Endothelial cell of umbilical vein (primary cell): ENCODE results near the gene ALDH2. TPM values are rescaled to one million over a fixed set of nuclear protein-coding genes. Genes with fewer than 3 reads are reported as not detected.

Experiments used
- BruUV-seq: library from RNA; stranded (reverse); fragments of 400-500 nt; replicated peaks from 2 replicates; lab custom pipeline; 2021; lab: Mats Ljungman, UMichigan
- CTCF ChIA-PET: fragments of 300-600, 350-600 bp; sonication (Branson Sonifier 250); formaldehyde crosslinking; loops from one replicate; lab custom pipeline; 2021; ENCODE audit warnings: antibody characterized with exemption, inconsistent platforms; lab: Charles Lee
- POLR2A ChIA-PET: fragments of 300-600, 350-600 bp; sonication (Branson Sonifier 250); formaldehyde crosslinking; loops from one replicate; lab custom pipeline; 2021; ENCODE audit warnings: antibody characterized with exemption, inconsistent platforms; lab: Charles Lee
- DNase-seq: peaks from one replicate; pipeline ENCODE4 v3.0.0-alpha.2; 2011; ENCODE audit warnings: low read depth, low spot score
- FAIRE-seq: peaks from 2 replicates; lab custom pipeline; 2011; peaks lifted over from hg19 to GRCh38; lab: Jason Lieb, UNC
- H2AFZ ChIP-seq: 2 replicates; pipeline ENCODE4 v1.6.0; 2012; ENCODE audit warnings: low read depth, low read length, control low read depth, inconsistent platforms
- H3K27ac ChIP-seq: 2 replicates; pipeline ENCODE4 v1.5.1; 2011; ENCODE audit warnings: low read depth, mild to moderate bottlenecking, control low read depth, low read length, moderate library complexity; ENCODE audit not compliant: insufficient read depth
- H3K27me3 ChIP-seq, 2 experiments: 2 replicates each; pipeline versions ENCODE4 v1.6.0 to v1.6.1; 2011; ENCODE audit warnings: low read length in 2 of 2, mixed read lengths in 1 of 2; ENCODE audit not compliant: control insufficient read depth in 2 of 2, insufficient read depth in 2 of 2
- H3K36me3 ChIP-seq, 2 experiments: 2 replicates in 1 of 2; 3 replicates in 1 of 2; pipeline ENCODE4 v1.5.1; 2011; ENCODE audit warnings: low read length in 2 of 2, mild to moderate bottlenecking in 1 of 2, moderate library complexity in 1 of 2; ENCODE audit not compliant: control insufficient read depth in 2 of 2, insufficient read depth in 2 of 2; ENCODE audit errors: extremely low read depth in 1 of 2
- H3K4me1 ChIP-seq: 3 replicates; pipeline ENCODE4 v1.5.1; 2011; ENCODE audit warnings: mild to moderate bottlenecking, low read length; ENCODE audit not compliant: control insufficient read depth, insufficient read depth; ENCODE audit errors: extremely low read depth
- H3K4me2 ChIP-seq: 2 replicates; pipeline ENCODE4 v1.6.1; 2011; ENCODE audit warnings: low read length, control low read depth, mixed read lengths; ENCODE audit not compliant: insufficient read depth
- H3K4me3 ChIP-seq, 3 experiments: fragments of 200-600 bp in 1 of 3; sonication (generic), shearing (Covaris generic) in 1 of 3; replicated peaks in 1 of 3; 2 replicates each; pipeline ENCODE4 v1.5.1; 2011 to 2016; ENCODE audit warnings: control low read depth in 3 of 3, low read length in 3 of 3, mild to moderate bottlenecking in 2 of 3, inconsistent platforms in 1 of 3, low read depth in 1 of 3, moderate library complexity in 1 of 3; ENCODE audit not compliant: insufficient read depth in 1 of 3
- H3K79me2 ChIP-seq: 2 replicates; pipeline ENCODE4 v1.6.0; 2012; ENCODE audit warnings: low read length, inconsistent platforms; ENCODE audit not compliant: control insufficient read depth, insufficient read depth
- H3K9ac ChIP-seq: replicated peaks from 2 replicates; pipeline ENCODE3; 2011; ENCODE audit warnings: low read length, control low read depth; ENCODE audit not compliant: insufficient read depth; ENCODE audit errors: extremely low read depth
- H3K9me1 ChIP-seq: replicated peaks from 3 replicates; pipeline ENCODE4 v1.6.0; 2011; ENCODE audit warnings: mild to moderate bottlenecking, low read length; ENCODE audit not compliant: control insufficient read depth, insufficient read depth; ENCODE audit errors: extremely low read depth
- H3K9me3 ChIP-seq: replicated peaks from 2 replicates; pipeline ENCODE4 v1.5.1; 2012; ENCODE audit warnings: low read length, inconsistent platforms; ENCODE audit not compliant: control insufficient read depth, insufficient read depth
- H4K20me1 ChIP-seq: replicated peaks from 2 replicates; pipeline ENCODE3; 2011; ENCODE audit warnings: mild to moderate bottlenecking, low read length; ENCODE audit not compliant: control insufficient read depth, insufficient read depth; ENCODE audit errors: extremely low read depth
- EZH2 ChIP-seq: IDR thresholded peaks from 2 replicates; pipeline ENCODE4 v1.6.1; 2012; ENCODE audit warnings: borderline replicate concordance, low read depth, mild to moderate bottlenecking, moderate library complexity, low read length, inconsistent platforms; ENCODE audit not compliant: severe bottlenecking
- FOS ChIP-seq: IDR thresholded peaks from 2 replicates; pipeline ENCODE4 v1.6.1; 2011; ENCODE audit warnings: mild to moderate bottlenecking, low read length, moderate library complexity, borderline replicate concordance; ENCODE audit not compliant: insufficient read depth
- GATA2 ChIP-seq: IDR thresholded peaks from 2 replicates; pipeline ENCODE4 v1.7.0; 2011; ENCODE audit warnings: low read depth, mild to moderate bottlenecking, moderate library complexity, mixed read lengths, low read length; ENCODE audit not compliant: insufficient read length, insufficient read depth
- JUN ChIP-seq: IDR thresholded peaks from 2 replicates; pipeline ENCODE4 v1.6.1; 2011; ENCODE audit warnings: borderline replicate concordance, low read depth; ENCODE audit not compliant: insufficient read length, insufficient read depth
- MAX ChIP-seq: IDR thresholded peaks from 2 replicates; pipeline ENCODE4 v1.6.1; 2011; ENCODE audit not compliant: insufficient read depth, insufficient read length
- MYC ChIP-seq: IDR thresholded peaks from one replicate; pipeline ENCODE4 v1.6.1; 2011; ENCODE audit warnings: mild to moderate bottlenecking, low read depth, low read length
- POLR2A ChIP-seq: IDR thresholded peaks from 2 replicates; pipeline ENCODE4 v1.6.1; 2012; ENCODE audit warnings: low read depth, mild to moderate bottlenecking, control low read depth, low read length
- POLR2AphosphoS5 ChIP-seq: IDR thresholded peaks from 2 replicates; pipeline ENCODE4 v1.6.1; 2012; ENCODE audit warnings: low read depth, mild to moderate bottlenecking, control low read depth, low read length, moderate library complexity; ENCODE audit not compliant: insufficient read depth
- dilution Hi-C: fragments of 300-500 bp; cut with MboI; formaldehyde crosslinking; loops from one replicate; pipeline ENCODE4 v1.15.0; 2019; ENCODE audit warnings: low sequenced_read_pairs; ENCODE audit not compliant: extremely low pct_ligation_motif_present
- intact Hi-C: fragments of 100-400 bp; cut with micrococcal nuclease; formaldehyde crosslinking; loops from one replicate; pipeline ENCODE4 v1.10.0; 2022
- polyA plus RNA-seq, 4 experiments: library from polyadenylated mRNA; depleted of rRNA in 3 of 4; stranded (reverse) in 3 of 4; unstranded in 1 of 4; fragments of >200 nt; gene quantifications; 2 replicates each; pipeline versions ENCODE4 v1.2.1 to v1.2.3, GENCODE V29; 2011 to 2012; ENCODE audit warnings: missing spikeins in 1 of 4
- total RNA-seq: library from RNA; stranded (reverse); gene quantifications from 2 replicates; pipeline ENCODE4 v1.2.3, GENCODE V29; 2021
- TF ChIP-seq, protein P1 (sequence below), 2 donors: IDR thresholded peaks; 1 replicate in 1 of 2; 2 replicates in 1 of 2; pipeline ENCODE4 v1.5.1; 2011; ENCODE audit warnings: low read length in 2 of 2, mild to moderate bottlenecking in 2 of 2, moderate library complexity in 2 of 2, control low read depth in 1 of 2, inconsistent platforms in 1 of 2, low read depth in 1 of 2; ENCODE audit not compliant: insufficient read depth in 1 of 2; ENCODE audit errors: extremely low read depth in 1 of 2

Gene ALDH2
- total and polyA plus RNA-seq, 2 donors (not counting 3 experiments of a cell fraction or from before 2014, with no cell fraction given) = 69.5 to 86.5 TPM

DNA sequence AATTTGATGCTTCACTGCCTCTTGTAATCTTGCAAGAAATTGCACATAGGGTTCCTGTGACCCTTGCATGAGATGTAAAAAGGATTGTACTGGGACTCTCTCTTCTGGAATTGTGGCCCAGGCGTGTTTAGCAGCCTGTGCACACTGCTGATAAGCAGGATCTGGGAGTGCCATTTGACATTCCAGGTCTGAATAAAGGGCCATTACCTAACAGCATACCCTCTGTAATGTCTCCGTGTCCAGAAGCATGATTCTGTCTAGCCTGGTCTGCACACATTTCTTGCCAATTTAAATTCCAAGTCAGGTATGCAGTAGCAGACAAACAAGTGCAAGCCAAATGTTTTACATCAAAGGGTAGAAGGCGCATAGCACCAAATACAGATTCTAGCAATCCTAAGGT lies 57.2 kb downstream of the ALDH2 start:
- Histone ChIP-seq H3K4me2 (no peak overlapping the region), H3K9ac (no peak overlapping the region), H3K27me3 (peaks cover 16 to 24% of the 10 kb centered on the region in 2 experiments), H2AFZ (no peak overlapping the region), H3K9me1 (no peaks in the 10 kb centered on the region), H3K9me3 (no peaks in the 10 kb centered on the region), H3K79me2 (no peaks in the 10 kb centered on the region), H3K36me3 (no peaks in the 10 kb centered on the region), H3K4me3 (no peak overlapping the region), H4K20me1 (no peaks in the 10 kb centered on the region), H3K27ac (no peak overlapping the region), H3K4me1 (no peaks in the 10 kb centered on the region)
- dilution Hi-C loops = loop anchor here (25.0 kb wide), 1 partner anchor 137 kb away; the partner anchor contains the start of genes ACAD10 and BRAP
- intact Hi-C loops = loop anchor here (2.0 kb wide), 1 partner anchor 75 kb away; no protein-coding TSS in a partner anchor
- POLR2A ChIA-PET = no interaction called here
- TF ChIP-seq FOS (no peak), POLR2AphosphoS5 (no peak), EZH2 (no peak), MAX (no peak), MYC (no peak), POLR2A (no peak), GATA2 (no peak), JUN (no peak)
- TF ChIP-seq, protein P1, sequence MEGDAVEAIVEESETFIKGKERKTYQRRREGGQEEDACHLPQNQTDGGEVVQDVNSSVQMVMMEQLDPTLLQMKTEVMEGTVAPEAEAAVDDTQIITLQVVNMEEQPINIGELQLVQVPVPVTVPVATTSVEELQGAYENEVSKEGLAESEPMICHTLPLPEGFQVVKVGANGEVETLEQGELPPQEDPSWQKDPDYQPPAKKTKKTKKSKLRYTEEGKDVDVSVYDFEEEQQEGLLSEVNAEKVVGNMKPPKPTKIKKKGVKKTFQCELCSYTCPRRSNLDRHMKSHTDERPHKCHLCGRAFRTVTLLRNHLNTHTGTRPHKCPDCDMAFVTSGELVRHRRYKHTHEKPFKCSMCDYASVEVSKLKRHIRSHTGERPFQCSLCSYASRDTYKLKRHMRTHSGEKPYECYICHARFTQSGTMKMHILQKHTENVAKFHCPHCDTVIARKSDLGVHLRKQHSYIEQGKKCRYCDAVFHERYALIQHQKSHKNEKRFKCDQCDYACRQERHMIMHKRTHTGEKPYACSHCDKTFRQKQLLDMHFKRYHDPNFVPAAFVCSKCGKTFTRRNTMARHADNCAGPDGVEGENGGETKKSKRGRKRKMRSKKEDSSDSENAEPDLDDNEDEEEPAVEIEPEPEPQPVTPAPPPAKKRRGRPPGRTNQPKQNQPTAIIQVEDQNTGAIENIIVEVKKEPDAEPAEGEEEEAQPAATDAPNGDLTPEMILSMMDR (IDR thresholded peaks at IDR 0.05; ENCODE audit: extremely low read depth in 1 of 2, insufficient read depth in 1 of 2, low read depth in 1 of 2, low read length in 2 of 2) = no peak
- CTCF ChIA-PET = interaction anchor here (3.3 kb wide), 1 partner anchor 11 kb away, joined by 12 read pairs; no protein-coding TSS in a partner anchor
- FAIRE-seq (no peak), DNase-seq (no peak)
- BruUV-seq = no TSS peak
